Activated T-cell treated with anti-CD3 and anti-CD28 coated beads, Interleukin-2, amount 50 U/mL, for 24 hours (primary cell): Measurements from ENCODE around the gene RALGPS1.

ENCODE experiments used
- DNase-seq: peaks from one replicate; pipeline ENCODE4 v3.0.0-alpha.2; 2020
- H3K27ac Mint-ChIP-seq: 2 replicates; pipeline ENCODE4 v1.8.0; 2020; ENCODE audit warnings: mild to moderate bottlenecking, mixed read lengths
- H3K27me3 Mint-ChIP-seq: 2 replicates; pipeline ENCODE4 v1.8.0; 2020; ENCODE audit warnings: mixed read lengths
- H3K36me3 Mint-ChIP-seq: 2 replicates; pipeline ENCODE4 v1.8.0; 2020; ENCODE audit warnings: low read depth, mixed read lengths
- H3K4me1 Mint-ChIP-seq: 2 replicates; pipeline ENCODE4 v1.8.0; 2020; ENCODE audit warnings: low read depth, mixed read lengths
- H3K4me3 Mint-ChIP-seq: 2 replicates; pipeline ENCODE4 v1.8.0; 2020; ENCODE audit warnings: mild to moderate bottlenecking, moderate library complexity, mixed read lengths
- H3K9me3 Mint-ChIP-seq: 2 replicates; pipeline ENCODE4 v1.8.0; 2020; ENCODE audit warnings: mixed read lengths

The RALGPS1 gene

GRCh38 chr9:127093319-127094020 lies 178.9 kb downstream of the RALGPS1 start:
- H3K4me3 Mint-ChIP-seq: no peak overlapping the region
- no peaks in the 10 kb centered on the region for H3K4me1 Mint-ChIP-seq
- no peak overlapping the region for H3K27ac Mint-ChIP-seq
- no peaks in the 10 kb centered on the region for H3K36me3 Mint-ChIP-seq
- no peaks in the 10 kb centered on the region for H3K9me3 Mint-ChIP-seq
- DNase-seq: no peak
- no peaks in the 10 kb centered on the region for H3K27me3 Mint-ChIP-seq

GRCh38 chr9:127095411-127095810 lies 180.8 kb downstream of the RALGPS1 start:
- H3K4me1 Mint-ChIP-seq: no peaks in the 10 kb centered on the region
- no peak overlapping the region for H3K4me3 Mint-ChIP-seq
- no peak overlapping the region for H3K27ac Mint-ChIP-seq
- DNase-seq: no peak
- no peaks in the 10 kb centered on the region for H3K27me3 Mint-ChIP-seq
- H3K9me3 Mint-ChIP-seq: no peaks in the 10 kb centered on the region
- no peaks in the 10 kb centered on the region for H3K36me3 Mint-ChIP-seq

GRCh38 chr9:127096208-127096607 lies 181.6 kb downstream of the RALGPS1 start:
- H3K9me3 Mint-ChIP-seq: no peaks in the 10 kb centered on the region
- H3K4me3 Mint-ChIP-seq: no peak overlapping the region
- no peaks in the 10 kb centered on the region for H3K27me3 Mint-ChIP-seq
- H3K27ac Mint-ChIP-seq: no peak overlapping the region
- no peaks in the 10 kb centered on the region for H3K36me3 Mint-ChIP-seq
- DNase-seq: no peak
- no peaks in the 10 kb centered on the region for H3K4me1 Mint-ChIP-seq

- H3K36me3 Mint-ChIP-seq: no peaks in the 10 kb centered on the region
- no peak overlapping the region for H3K27ac Mint-ChIP-seq
- H3K27me3 Mint-ChIP-seq: no peaks in the 10 kb centered on the region
- no peak for DNase-seq
- no peak overlapping the region for H3K4me3 Mint-ChIP-seq
- H3K9me3 Mint-ChIP-seq: no peaks in the 10 kb centered on the region
- no peaks in the 10 kb centered on the region for H3K4me1 Mint-ChIP-seq
These were observed 183.1 kb downstream of the RALGPS1 start for GRCh38 chr9:127097683-127098082.

GRCh38 chr9:127098916-127099553 lies 184.5 kb downstream of the RALGPS1 start:
- no peak overlapping the region for H3K27ac Mint-ChIP-seq
- H3K36me3 Mint-ChIP-seq: no peaks in the 10 kb centered on the region
- H3K27me3 Mint-ChIP-seq: no peaks in the 10 kb centered on the region
- DNase-seq: no peak
- H3K4me1 Mint-ChIP-seq: no peaks in the 10 kb centered on the region
- no peaks in the 10 kb centered on the region for H3K9me3 Mint-ChIP-seq
- no peak overlapping the region for H3K4me3 Mint-ChIP-seq

- no peaks in the 10 kb centered on the region for H3K36me3 Mint-ChIP-seq
- H3K4me1 Mint-ChIP-seq: no peaks in the 10 kb centered on the region
- H3K9me3 Mint-ChIP-seq: no peaks in the 10 kb centered on the region
- no peak for DNase-seq
- no peak overlapping the region for H3K27ac Mint-ChIP-seq
- no peak overlapping the region for H3K4me3 Mint-ChIP-seq
- no peaks in the 10 kb centered on the region for H3K27me3 Mint-ChIP-seq
These were observed 185.1 kb downstream of the RALGPS1 start for GRCh38 chr9:127099664-127100063.

- H3K4me3 Mint-ChIP-seq: no peak overlapping the region
- H3K27me3 Mint-ChIP-seq: no peaks in the 10 kb centered on the region
- H3K4me1 Mint-ChIP-seq: no peaks in the 10 kb centered on the region
- no peak overlapping the region for H3K27ac Mint-ChIP-seq
- no peak for DNase-seq
- no peaks in the 10 kb centered on the region for H3K36me3 Mint-ChIP-seq
- no peaks in the 10 kb centered on the region for H3K9me3 Mint-ChIP-seq
These were observed 187.6 kb downstream of the RALGPS1 start for GRCh38 chr9:127102176-127102575.

- Mint-ChIP-seq H3K4me3 (no peak overlapping the region), H3K36me3 (no peaks in the 10 kb centered on the region), H3K27ac (no peak overlapping the region), H3K4me1 (no peaks in the 10 kb centered on the region), H3K27me3 (no peaks in the 10 kb centered on the region), H3K9me3 (no peaks in the 10 kb centered on the region)
- DNase-seq: no peak
These were observed 188.2 kb downstream of the RALGPS1 start for GRCh38 chr9:127102788-127103187.

- no peak overlapping the region for H3K4me3 Mint-ChIP-seq
- no peak for DNase-seq
- no peaks in the 10 kb centered on the region for H3K9me3 Mint-ChIP-seq
- no peaks in the 10 kb centered on the region for H3K36me3 Mint-ChIP-seq
- H3K27ac Mint-ChIP-seq: no peak overlapping the region
- no peaks in the 10 kb centered on the region for H3K27me3 Mint-ChIP-seq
- no peaks in the 10 kb centered on the region for H3K4me1 Mint-ChIP-seq
These were observed 190.2 kb downstream of the RALGPS1 start for GRCh38 chr9:127104581-127105311.

GRCh38 chr9:127105805-127106465 lies 191.4 kb downstream of the RALGPS1 start:
- H3K27me3 Mint-ChIP-seq: no peaks in the 10 kb centered on the region
- H3K4me1 Mint-ChIP-seq: no peaks in the 10 kb centered on the region
- H3K36me3 Mint-ChIP-seq: no peaks in the 10 kb centered on the region
- H3K27ac Mint-ChIP-seq: no peak overlapping the region
- no peak for DNase-seq
- H3K4me3 Mint-ChIP-seq: no peak overlapping the region
- no peaks in the 10 kb centered on the region for H3K9me3 Mint-ChIP-seq

- no peaks in the 10 kb centered on the region for H3K9me3 Mint-ChIP-seq
- H3K27me3 Mint-ChIP-seq: no peaks in the 10 kb centered on the region
- DNase-seq: no peak
- H3K4me3 Mint-ChIP-seq: no peak overlapping the region
- H3K4me1 Mint-ChIP-seq: no peaks in the 10 kb centered on the region
- no peak overlapping the region for H3K27ac Mint-ChIP-seq
- no peaks in the 10 kb centered on the region for H3K36me3 Mint-ChIP-seq
These were observed 191.9 kb downstream of the RALGPS1 start for GRCh38 chr9:127106466-127106855.

GRCh38 chr9:127107171-127107928 lies 192.8 kb downstream of the RALGPS1 start:
- H3K4me3 Mint-ChIP-seq: no peak overlapping the region
- no peaks in the 10 kb centered on the region for H3K27me3 Mint-ChIP-seq
- no peaks in the 10 kb centered on the region for H3K9me3 Mint-ChIP-seq
- H3K4me1 Mint-ChIP-seq: no peaks in the 10 kb centered on the region
- H3K36me3 Mint-ChIP-seq: no peaks in the 10 kb centered on the region
- no peak overlapping the region for H3K27ac Mint-ChIP-seq
- no peak for DNase-seq

- Mint-ChIP-seq H3K27me3 (no peaks in the 10 kb centered on the region), H3K4me3 (no peak overlapping the region), H3K9me3 (no peaks in the 10 kb centered on the region), H3K36me3 (no peaks in the 10 kb centered on the region), H3K27ac (no peak overlapping the region), H3K4me1 (no peaks in the 10 kb centered on the region)
- no peak for DNase-seq
These were observed 193.6 kb downstream of the RALGPS1 start for GRCh38 chr9:127107929-127108876.
